Right lobe of liver (tissue), 6 donors: ENCODE measurements around the gene CENPP. TPM values are rescaled to one million over a fixed set of nuclear protein-coding genes. Genes with fewer than 3 reads are reported as not detected.

ENCODE experiments used
- ATAC-seq, 4 donors: fragments of 200-7000 bp; cut with Tn5 transposase; one replicate each; pipeline ENCODE4 v1.9.1; 2020; ENCODE audit warnings: mild to moderate bottlenecking in 4 of 4, moderate library complexity in 4 of 4
- DNase-seq, 3 donors: peaks; one replicate each; pipeline ENCODE4 v3.0.0-alpha.2; 2020
- H3K27ac ChIP-seq, 3 donors: fragments of 200-600 bp; one replicate each; pipeline ENCODE4 v1.8.0; 2022
- H3K27me3 ChIP-seq, 2 donors: fragments of 200-600 bp; one replicate each; pipeline ENCODE4 v1.8.0; 2022
- H3K36me3 ChIP-seq, 4 donors: fragments of 200-600 bp; sonication (generic) in 1 of 4; one replicate each; pipeline versions ENCODE4 v1.5.1 to v1.8.0; 2017 to 2022; ENCODE audit warnings: control low read depth in 1 of 4
- H3K4me1 ChIP-seq, 4 donors: fragments of 200-600 bp; sonication (generic) in 1 of 4; one replicate each; pipeline versions ENCODE4 v1.5.1 to v1.8.0; 2017 to 2022; ENCODE audit warnings: control low read depth in 1 of 4
- H3K4me3 ChIP-seq, 3 donors: fragments of 200-600 bp; one replicate each; pipeline ENCODE4 v1.8.0; 2022
- H3K9me3 ChIP-seq, 4 donors: fragments of 200-600 bp; sonication (generic) in 1 of 4; one replicate each; pipeline versions ENCODE4 v1.5.1 to v1.8.0; 2017 to 2022; ENCODE audit warnings: control low read depth in 1 of 4
- POLR2A ChIP-seq: fragments of 450-650 bp; IDR thresholded peaks from one replicate; pipeline ENCODE4 v1.6.1; 2017; ENCODE audit warnings: antibody characterized with exemption, mild to moderate bottlenecking
- WGBS: methylation state at CpG from one replicate; pipeline ENCODE4 v1.1.6; 2018; ENCODE audit warnings: low coverage, low lambda C conversion rate; ENCODE audit not compliant: insufficient coverage; ENCODE audit errors: missing lambda C conversion rate; 5-methylcytosine and 5-hydroxymethylcytosine counted together
- intact Hi-C, 2 donors: fragments of 100-400 bp; cut with DNase I; formaldehyde crosslinking; loops; one replicate each; pipeline versions ENCODE4 v1.11.2 to v1.14.1; 2022
- total RNA-seq, 6 experiments: library from RNA; depleted of rRNA in 2 of 6; stranded (reverse); fragments of >200 nt in 2 of 6; fragmentation: NEBNext Ultra II Directional in 3 of 6; extraction: Animal tissue kit (Norgen Biotek cat#: 25700) in 3 of 6; gene quantifications; one replicate each; pipeline versions ENCODE4 v1.1.0 to v1.2.4, GENCODE V29; 2016 to 2023
- TF ChIP-seq, protein P1 (sequence below), 4 donors: fragments of 200-600 bp in 3 of 4; fragments of 450-650 bp in 1 of 4; IDR thresholded peaks; one replicate each; pipeline versions ENCODE4 v1.5.1 to v1.8.0; 2016 to 2022; ENCODE audit warnings: antibody characterized with exemption in 4 of 4, mild to moderate bottlenecking in 2 of 4
- donor health status: DM: no; HTN: yes; CAD: no.
- donor health status: DM: no; HTN: no; CAD: no.
- donor health status: DM: no; HTN: no; CAD: no.
- donor health status: DM: no; HTN: yes; CAD: no.
- donor health status: DM: no; HTN: yes; CAD: no.

Gene CENPP
- total RNA-seq, 6 experiments from 2014 or later: 1.0 to 3.7 (median 1.5) TPM

GRCh38 chr9:92650839-92651621 is 325.3 kb downstream of the CENPP start:
- DNase-seq: peak in 1 of 3 donors; percentile 42
- peaks cover 0 to 30% (median 10%) of the 10 kb centered on the region in 4 donors for H3K36me3 ChIP-seq
- no peaks in the 10 kb centered on the region for H3K27me3 ChIP-seq
- no peak for TF ChIP-seq POLR2A
- TF ChIP-seq, protein P1, sequence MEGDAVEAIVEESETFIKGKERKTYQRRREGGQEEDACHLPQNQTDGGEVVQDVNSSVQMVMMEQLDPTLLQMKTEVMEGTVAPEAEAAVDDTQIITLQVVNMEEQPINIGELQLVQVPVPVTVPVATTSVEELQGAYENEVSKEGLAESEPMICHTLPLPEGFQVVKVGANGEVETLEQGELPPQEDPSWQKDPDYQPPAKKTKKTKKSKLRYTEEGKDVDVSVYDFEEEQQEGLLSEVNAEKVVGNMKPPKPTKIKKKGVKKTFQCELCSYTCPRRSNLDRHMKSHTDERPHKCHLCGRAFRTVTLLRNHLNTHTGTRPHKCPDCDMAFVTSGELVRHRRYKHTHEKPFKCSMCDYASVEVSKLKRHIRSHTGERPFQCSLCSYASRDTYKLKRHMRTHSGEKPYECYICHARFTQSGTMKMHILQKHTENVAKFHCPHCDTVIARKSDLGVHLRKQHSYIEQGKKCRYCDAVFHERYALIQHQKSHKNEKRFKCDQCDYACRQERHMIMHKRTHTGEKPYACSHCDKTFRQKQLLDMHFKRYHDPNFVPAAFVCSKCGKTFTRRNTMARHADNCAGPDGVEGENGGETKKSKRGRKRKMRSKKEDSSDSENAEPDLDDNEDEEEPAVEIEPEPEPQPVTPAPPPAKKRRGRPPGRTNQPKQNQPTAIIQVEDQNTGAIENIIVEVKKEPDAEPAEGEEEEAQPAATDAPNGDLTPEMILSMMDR (IDR thresholded peaks at IDR 0.05): no peak
- H3K4me1 ChIP-seq: peaks cover 0 to 15% (median 3%) of the 10 kb centered on the region in 4 donors
- H3K27ac ChIP-seq: no peak overlapping the region
- 77% methylated on average over 7 of the region's 10 CpGs for WGBS
- H3K4me3 ChIP-seq: no peak overlapping the region
- intact Hi-C loops: no loop called here
- H3K9me3 ChIP-seq: no peaks in the 10 kb centered on the region
- peak; percentile 41 to 62 (median 49) for ATAC-seq

DNA sequence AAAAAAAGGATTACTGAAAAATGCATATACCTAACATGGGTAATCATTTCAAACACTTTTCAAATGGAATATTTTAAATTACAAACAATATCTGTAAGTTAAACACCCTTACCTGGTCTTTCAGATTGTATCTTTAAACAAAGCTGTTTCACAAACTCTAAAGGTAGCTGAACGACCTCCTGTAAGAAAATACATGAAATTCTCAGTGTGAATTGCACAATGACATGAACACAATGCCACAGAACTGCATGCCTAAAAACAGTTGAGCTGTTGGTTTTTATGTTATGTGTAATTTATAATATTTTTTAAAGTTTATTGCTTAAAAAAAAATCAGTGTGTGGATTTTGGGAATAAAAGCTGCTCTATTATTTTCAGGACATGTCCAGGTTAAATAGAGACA is 326.7 kb downstream of the CENPP start:
- intact Hi-C loops: no loop called here
- WGBS: 20% methylated on average over 1 of the region's 1 CpG
- Histone ChIP-seq H3K27me3 (no peaks in the 10 kb centered on the region), H3K27ac (no peak overlapping the region), H3K36me3 (peaks cover 0 to 24% (median 10%) of the 10 kb centered on the region in 4 donors), H3K4me1 (peaks cover 0 to 19% (median 7%) of the 10 kb centered on the region in 4 donors), H3K4me3 (no peak overlapping the region), H3K9me3 (no peaks in the 10 kb centered on the region)
- no peak for DNase-seq
- TF ChIP-seq, protein P1 (IDR thresholded peaks at IDR 0.05): no peak
- TF ChIP-seq POLR2A: no peak
- peak in 1 of 4 donors; percentile 26 for ATAC-seq

DNA sequence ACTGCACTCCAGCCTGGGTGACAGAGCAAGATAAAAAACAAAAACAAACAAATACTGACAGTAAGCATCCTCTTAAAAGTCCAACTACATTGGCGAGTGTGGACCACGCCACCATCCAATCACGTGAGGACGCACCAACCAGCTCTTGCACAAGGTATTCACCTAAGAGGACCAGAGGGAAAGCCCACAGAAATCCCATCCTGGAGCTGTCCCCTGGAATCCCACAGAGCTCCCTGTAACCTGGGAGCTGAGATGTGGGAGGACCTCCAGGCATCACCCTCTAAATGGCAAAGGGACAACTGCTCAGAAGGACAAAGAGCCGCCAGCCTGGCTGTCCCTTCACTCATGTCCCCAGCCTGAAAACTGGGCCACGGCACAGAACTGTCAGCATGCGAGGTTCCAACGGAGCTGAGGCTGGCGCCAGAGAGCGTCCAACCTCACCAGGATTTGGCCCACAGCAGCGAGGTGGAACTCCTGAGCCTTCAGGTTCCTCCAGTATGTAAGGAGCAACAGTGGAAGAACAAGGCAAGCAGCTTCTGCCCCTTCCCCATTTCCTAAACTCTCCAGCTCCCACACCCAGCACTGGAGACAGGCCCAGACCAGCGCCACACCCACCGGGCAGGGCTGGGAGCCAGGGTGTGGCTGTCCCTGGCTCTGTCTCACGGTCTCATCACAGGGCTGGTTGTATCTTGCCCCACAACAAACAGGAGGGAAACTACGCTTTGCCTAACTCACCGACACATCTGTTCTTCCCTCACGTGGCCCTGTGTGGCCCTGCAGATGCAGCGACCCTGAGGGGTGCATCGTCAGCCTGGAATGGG is 328.9 kb downstream of the CENPP start:
- H3K27ac ChIP-seq: no peak overlapping the region
- intact Hi-C loops: no loop called here
- peak in 3 of 4 donors; percentile 19 to 56 (median 38) for ATAC-seq

DNA sequence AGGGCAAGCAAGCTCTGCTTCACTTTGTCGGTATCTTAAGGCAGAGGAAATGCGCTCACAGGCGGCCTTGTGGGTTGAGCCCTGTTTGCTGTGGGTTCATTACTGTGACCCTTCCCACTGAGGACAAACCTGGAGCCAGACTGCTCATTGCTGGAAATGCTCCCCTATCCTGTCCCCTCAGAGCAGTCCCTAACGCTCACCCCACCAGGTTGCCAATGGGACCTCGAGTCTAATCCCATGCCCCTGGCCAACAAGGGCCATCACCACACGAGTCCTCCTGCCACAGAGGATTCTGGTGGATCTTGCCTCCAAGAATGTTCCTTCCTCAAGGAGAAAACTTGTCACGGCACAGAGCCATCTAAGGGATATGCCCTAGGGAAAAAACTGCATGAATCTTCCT is 329.6 kb downstream of the CENPP start:
- TF ChIP-seq POLR2A: no peak
- TF ChIP-seq, protein P1 (IDR thresholded peaks at IDR 0.05): no peak
- intact Hi-C loops: no loop called here
- H3K4me3 ChIP-seq: no peak overlapping the region
- DNase-seq (no peak), ATAC-seq (no peak)
- H3K4me1 ChIP-seq: peaks cover 0 to 19% (median 7%) of the 10 kb centered on the region in 4 donors
- H3K36me3 ChIP-seq: peaks cover 0 to 8% (median under 1%) of the 10 kb centered on the region in 4 donors
- no peaks in the 10 kb centered on the region for H3K9me3 ChIP-seq
- H3K27ac ChIP-seq: peak overlapping the region in 1 of 3 donors; percentile 50
- H3K27me3 ChIP-seq: no peaks in the 10 kb centered on the region
- no CpG with 5 or more reads among the region's 7 CpGs for WGBS

More for the DNA sequence above, 328.9 kb downstream of the CENPP start:
- H3K36me3 ChIP-seq: peaks cover 0 to 8% (median under 1%) of the 10 kb centered on the region in 4 donors
- 98% methylated on average over 8 of the region's 19 CpGs for WGBS
- TF ChIP-seq POLR2A: no peak
- TF ChIP-seq, protein P1 (IDR thresholded peaks at IDR 0.05): no peak
- DNase-seq: no peak
- H3K4me3 ChIP-seq: no peak overlapping the region
- peaks cover 0 to 19% (median 7%) of the 10 kb centered on the region in 4 donors for H3K4me1 ChIP-seq
- no peaks in the 10 kb centered on the region for H3K27me3 ChIP-seq
- H3K9me3 ChIP-seq: no peaks in the 10 kb centered on the region
